A172 (cell line): ENCODE results near the gene SESTD1. TPM values are rescaled to one million over a fixed set of nuclear protein-coding genes. Genes with fewer than 3 reads are reported as not detected.

Experiments
- DNase-seq: peaks from one replicate; pipeline ENCODE4 v3.0.0-alpha.2; 2015; ENCODE audit warnings: low spot score
- total RNA-seq: library from RNA; depleted of rRNA; stranded (reverse); fragments of >200 nt; shearing (Covaris generic); gene quantifications from 2 replicates; pipeline ENCODE4 v1.2.3, GENCODE V29; 2014; rRNA removed

The SESTD1 gene, protein sequence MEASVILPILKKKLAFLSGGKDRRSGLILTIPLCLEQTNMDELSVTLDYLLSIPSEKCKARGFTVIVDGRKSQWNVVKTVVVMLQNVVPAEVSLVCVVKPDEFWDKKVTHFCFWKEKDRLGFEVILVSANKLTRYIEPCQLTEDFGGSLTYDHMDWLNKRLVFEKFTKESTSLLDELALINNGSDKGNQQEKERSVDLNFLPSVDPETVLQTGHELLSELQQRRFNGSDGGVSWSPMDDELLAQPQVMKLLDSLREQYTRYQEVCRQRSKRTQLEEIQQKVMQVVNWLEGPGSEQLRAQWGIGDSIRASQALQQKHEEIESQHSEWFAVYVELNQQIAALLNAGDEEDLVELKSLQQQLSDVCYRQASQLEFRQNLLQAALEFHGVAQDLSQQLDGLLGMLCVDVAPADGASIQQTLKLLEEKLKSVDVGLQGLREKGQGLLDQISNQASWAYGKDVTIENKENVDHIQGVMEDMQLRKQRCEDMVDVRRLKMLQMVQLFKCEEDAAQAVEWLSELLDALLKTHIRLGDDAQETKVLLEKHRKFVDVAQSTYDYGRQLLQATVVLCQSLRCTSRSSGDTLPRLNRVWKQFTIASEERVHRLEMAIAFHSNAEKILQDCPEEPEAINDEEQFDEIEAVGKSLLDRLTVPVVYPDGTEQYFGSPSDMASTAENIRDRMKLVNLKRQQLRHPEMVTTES
- 8.0 and 23.9 TPM in 2 replicates for total RNA-seq

DNA sequence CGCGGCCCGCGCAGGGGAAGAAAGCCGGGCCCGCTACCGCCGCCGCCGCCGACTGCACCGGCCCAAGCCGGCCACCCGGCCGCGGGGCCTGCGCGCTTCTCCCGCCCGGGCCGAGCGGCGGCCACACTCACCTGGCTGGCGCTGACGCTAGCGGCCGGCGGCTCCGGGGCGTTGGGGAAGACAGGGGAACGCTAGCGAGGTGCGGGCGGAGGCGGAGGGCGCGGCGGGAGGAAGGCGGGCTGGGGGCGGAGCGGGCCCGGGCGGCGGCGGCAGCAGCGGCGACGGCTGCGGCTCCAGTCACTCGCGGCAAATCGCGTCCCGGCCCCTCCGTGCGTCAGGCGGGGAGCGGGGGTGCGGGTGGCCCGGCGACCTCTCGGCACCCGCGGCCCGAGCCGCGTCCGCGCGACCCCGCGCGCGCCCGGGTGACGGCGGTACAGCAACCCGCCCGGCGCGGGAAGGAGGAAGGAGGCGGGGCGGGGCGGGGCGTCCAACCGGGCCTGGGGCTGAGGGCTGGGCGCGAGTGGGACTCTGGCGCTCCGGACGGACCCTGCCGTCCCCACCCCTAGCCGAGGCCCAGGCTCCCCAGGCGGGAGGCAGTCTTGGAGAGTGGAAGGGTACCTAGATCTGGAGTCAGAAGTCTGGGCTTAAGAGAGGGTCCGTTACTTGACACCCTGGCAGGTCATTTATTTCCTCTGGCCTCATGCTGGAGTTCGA, at the start of gene SESTD1:
Gene SESTD1, minus strand, starts transcription at position 465 of the 714 bp plus-strand sequence. CDS start 72,991 bp downstream, outside the sequence.
- DNase-seq: peak; percentile 31

DNA sequence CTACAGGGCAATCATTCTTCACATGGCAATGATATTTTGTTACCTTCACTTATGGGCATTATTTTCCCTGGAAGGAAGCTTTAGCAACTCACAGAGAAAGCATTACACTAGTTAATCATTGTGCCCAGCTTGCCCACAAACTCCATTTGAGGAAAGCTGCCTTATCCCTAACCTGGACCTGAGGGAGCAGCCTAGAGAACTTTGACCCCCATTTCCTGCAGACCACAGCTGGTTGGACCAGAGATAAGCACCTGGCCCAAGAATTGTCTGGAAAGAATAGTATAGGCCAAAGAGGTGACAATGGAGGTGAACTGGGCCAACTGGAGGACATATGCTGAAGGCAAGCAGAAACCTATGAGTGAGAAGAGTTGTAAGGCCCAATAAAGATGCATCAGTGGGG, 48.4 kb upstream of the SESTD1 start:
- no peak for DNase-seq

DNA sequence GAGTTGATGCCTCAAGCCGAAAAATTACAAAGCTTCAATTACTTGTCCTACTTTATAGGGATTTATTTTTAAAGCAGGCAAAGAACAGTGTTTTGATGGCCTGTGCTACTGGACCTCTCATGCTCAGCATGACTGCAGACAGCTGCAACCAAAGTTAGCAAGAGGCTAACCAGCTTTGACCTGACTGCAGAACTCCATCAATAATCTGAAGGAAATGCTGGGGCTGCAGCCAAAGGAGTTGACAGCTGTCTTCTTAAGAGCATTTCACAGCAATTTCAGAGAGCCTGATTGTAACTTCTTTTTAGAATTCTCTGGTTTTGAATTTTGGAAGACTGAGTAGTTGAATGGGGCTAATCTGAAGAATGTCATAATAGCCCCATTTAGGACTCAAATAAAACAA, 46.5 kb upstream of the SESTD1 start:
- no peak for DNase-seq

DNA sequence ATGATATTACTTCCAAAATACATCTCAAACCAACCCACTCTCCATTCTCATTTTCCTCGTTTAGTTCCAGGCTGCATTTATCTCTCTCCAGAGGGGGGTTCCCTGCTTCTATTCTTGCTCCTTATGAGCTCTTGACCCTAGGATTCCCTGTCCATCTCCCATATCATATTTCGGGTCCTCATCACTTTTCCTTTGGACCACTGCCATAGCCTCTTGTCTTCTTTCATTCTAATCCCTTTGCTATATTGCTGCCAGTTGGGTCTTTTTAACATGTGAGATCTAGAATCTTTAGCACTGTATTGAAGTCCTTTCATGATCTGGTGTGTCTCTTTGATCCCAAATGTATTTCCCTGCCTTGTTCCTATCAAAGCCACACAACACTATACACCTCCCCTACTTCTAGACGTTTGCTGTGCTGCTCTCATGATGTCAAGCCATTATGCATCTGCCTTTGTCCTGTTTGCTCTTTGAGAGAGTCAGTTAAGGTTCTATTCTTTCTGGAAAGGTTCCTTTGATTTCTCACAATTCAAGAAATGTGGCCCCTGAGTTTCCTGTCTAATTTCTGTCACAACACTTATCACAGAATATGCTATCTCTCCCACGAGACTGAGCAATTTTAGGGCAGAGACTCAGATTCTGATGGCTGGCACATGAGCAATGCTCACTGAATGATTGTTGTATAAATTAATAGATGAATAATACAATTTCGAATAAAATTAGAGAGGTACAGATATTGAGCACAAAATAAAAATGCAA, 43.2 kb upstream of the SESTD1 start:
- no peak for DNase-seq

DNA sequence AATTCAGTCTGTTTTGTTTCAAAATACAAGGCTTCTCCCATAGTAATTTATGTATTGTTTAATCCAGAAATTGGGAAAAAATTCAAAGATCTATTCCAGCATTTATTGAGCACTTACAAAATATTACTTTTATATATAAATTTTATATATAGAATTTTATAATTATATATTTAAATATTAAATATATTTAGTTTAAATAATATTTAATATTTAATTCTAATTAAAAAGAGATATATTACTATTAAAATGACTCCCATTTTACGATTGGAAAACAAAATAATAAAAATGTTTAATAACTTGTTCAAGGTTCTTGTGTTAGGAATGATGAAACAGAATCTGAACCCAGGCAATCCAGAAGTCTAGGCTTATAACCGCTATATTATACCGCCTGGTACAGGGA, 40.5 kb upstream of the SESTD1 start:
- DNase-seq: no peak

DNA sequence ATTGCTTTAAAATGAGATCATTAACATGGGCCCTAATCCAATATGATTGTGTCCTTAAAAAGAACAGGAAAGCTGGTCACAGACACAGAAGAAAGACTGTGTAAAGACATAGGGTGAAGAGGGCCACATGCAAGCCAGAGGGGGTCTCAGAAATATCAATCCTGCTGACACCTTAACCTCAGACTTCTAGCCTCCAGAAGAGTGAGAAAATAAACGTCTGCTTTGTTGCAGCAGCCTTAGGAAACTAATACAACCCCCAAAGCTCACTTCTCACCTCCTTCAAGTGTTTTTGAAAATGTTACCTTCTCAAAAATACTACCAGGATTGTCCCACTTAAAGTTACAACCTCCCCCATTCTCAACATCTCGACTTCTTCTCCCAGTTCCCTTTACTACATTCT, 39.8 kb upstream of the SESTD1 start:
- no peak for DNase-seq

DNA sequence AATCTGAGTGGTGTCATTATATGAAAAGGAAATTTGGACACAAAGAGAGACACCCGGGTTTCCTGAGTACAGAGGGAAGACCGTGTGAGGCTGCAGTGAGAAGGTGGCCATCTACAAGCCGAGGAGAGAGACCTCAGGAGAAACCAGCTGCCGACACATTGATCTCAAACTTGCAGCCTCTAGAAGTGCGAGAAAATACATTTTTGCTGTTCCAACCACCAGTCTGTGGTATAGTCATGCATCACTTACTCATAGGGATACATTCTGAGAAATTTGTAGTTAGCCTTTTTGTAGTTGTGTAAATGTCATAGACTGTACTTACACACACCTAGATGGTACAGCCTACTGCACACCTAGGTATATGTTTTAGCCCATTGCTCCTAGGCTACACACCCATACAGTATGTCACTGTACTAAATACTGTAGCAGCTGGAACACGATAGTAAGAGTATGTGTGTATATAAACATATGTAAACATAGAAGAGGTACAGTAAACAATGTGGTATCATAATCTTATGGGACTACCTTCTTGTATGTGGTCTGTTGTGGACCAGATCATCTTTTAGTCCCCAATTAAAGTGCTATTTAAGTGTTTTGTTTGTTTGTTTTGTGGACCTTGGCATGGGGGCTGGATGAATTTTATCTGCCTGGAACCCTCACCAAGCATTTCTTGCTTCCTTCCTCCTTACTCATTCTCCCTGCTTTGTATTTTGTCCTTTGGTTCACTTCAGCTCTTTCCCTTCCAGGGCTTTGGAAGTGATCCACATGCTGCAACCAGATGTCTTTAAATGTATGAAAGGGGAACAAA, 38.3 kb upstream of the SESTD1 start:
- DNase-seq: no peak

DNA sequence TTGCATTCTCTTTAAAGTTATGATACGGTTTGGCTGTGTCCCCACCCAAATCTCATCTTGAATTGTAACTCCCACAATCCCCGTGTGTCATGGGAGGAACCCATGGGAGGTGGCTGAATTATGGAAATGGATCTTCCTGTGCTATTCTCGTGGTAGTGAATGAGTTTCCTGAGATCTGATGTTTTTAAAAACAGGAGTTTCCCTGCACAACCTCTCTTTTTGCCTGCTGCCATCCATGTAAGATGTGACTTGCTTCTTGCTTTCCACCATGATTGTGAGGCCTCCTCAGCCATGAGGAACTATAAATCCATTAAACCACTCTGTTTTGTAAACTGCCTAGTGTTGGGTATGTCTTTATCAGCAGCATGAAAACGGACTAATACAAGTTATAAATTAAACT, 37.5 kb upstream of the SESTD1 start:
- DNase-seq: no peak

DNA sequence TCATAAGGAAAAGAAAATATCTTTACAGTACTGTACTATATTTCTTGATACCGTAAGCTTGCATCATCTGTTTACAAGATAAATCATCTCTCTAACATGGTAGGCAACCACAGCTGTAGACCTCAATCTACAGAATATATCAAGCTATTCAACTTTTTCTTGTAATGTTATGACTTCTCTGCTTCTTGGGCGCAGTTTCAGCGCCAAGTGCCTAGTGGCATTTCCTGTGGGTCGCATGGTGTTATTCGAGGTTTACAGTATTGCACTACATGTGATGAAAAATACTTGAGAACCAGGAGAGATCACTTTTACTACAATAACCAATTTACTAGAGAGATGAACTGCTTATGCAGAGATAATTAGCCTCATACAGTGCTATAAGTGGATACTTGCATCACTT, 34.0 kb upstream of the SESTD1 start:
- DNase-seq: no peak

DNA sequence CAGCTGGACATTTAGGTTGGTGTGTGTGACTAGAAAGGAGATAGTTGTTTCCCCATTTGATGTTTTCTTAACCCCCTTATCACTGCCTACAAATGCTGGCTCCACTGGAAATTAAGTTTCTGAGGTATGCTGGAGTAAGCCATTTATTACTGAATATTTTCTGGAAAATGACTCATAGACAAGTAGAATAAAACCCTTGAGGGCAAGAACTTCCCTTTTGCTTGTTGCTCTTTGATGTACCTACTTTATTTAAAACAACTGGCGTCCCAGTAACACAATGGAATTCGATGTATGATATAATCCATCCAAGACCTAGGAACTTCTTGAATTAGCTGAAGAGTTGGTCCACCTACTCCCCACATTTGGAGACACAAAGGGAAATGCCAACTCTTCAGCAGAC, 33.3 kb upstream of the SESTD1 start:
- no peak for DNase-seq

DNA sequence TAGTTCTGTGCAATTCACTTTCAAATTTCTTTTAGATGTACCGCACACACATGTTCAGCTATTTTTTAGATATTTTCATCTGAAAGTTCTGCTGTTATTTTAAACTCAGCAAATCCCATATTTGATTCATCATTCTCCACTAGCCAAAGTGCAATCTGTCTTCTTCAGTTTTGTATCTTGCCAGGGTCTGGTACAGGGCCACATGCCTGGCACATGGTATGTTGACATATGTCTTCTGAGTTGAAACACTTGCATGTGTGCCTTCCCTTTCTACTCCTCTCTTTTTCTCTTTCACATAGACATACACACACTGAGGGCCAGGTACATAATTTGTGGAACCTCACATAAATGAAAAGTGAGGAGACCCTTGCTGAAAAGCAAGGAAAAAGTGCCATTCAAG, 25.7 kb upstream of the SESTD1 start:
- no peak for DNase-seq

DNA sequence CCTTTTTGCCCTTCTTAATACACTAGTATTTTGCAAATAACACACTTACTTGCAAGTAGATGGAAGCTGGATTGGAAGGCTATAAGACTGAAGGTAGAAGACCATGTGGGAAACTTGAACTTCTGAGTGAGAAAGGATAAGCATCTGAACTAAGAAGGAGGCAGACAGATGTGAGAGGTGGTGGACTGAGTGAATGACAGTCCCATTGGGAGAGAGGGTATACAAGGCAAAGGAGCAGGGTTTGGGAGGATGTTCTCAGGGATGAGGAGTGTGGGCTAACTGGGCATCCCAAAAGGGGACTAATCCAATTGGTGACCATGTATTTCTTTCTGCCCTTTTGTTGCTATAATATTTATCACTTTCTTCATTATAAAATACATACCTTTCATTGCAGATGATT, 20.4 kb upstream of the SESTD1 start:
- DNase-seq: no peak

DNA sequence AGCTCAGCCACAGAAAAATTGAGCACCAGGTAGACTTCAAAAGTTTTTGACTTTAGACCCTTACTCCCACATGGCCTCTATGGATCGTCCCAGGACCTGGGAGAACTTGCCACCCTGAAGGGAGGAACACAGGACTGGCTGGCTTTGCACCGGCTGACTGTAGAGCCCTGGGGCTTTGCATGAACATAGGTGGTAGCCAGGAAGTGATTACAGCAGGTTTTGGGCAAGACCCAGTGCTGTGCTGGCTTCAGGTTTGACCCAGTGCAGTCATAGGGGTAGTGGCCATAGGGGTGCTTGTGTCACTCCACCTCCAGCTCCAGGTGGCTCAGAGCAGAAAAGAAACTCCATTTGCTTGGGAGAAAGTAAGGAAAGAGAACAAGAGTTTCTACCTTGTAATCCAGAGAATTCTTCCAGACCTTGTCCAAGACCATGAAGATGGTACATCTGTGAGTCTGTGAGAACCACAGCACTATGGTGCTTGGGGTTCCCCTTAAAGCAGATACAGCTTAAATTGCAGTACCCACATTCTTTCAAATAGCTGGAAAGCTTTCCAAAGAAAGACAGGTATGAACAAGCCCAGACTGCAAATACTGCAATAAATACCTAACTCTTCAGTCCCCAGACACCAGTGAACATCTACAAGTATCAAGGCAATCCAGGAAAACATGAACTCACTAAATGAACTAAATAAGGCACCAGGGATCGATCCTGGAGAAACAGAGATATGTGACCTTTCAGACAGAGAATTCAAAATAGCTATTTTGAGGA, 13.0 kb upstream of the SESTD1 start:
- DNase-seq: no peak

DNA sequence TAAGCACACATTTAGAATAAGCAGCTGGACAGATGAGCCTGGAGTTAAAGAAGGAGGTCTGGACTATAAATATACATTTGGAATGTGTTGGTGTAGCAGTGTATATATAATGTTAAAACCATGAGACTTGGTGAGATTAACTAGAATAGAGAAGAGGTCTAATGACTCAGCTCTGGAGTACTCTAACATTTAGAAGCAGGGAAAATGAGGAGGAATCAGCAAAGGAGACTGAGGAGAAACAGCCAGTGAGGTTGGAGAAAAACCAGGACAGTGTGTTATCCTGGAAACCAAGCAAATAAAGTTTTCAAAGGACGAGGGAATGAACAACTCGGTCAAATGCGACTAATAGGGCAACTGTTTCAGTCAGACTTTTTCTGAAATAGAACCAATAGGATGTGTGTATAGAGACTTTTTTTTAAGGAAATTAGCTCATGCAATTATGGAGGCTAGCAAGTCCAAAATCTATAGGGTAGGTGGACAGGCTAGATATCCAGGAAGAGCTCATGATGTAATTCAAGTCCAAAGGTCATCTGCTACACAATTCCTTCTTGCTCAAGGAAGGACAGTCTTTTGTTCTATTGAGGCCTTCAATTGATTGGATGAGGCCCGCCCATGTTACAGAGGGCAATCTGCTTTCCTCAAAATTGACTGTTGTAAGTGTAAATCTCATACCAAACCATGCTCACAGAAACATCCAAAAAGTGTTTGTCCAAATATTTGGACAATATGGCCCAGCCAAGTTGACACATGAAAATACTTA, 10.8 kb upstream of the SESTD1 start:
- no peak for DNase-seq

DNA sequence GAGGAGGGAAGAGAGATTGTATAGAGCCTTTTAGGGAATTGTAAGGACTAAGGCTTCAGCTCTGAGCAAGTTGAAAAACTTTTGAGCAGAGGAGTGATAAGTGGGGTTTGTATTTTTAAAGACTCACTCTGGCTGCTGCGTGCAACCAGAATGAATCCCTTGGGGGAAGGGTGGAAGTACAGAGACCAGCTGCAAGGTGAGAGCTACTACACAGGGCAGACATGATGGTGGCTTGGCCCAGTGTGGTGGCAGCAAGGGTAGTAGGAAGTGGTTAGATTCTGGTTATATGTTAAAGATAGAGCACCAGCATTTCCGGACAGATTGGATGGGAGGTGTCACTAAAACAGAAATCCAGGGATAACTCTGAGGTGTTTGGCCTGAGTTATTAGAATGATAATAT, 10.1 kb upstream of the SESTD1 start:
- no peak for DNase-seq

DNA sequence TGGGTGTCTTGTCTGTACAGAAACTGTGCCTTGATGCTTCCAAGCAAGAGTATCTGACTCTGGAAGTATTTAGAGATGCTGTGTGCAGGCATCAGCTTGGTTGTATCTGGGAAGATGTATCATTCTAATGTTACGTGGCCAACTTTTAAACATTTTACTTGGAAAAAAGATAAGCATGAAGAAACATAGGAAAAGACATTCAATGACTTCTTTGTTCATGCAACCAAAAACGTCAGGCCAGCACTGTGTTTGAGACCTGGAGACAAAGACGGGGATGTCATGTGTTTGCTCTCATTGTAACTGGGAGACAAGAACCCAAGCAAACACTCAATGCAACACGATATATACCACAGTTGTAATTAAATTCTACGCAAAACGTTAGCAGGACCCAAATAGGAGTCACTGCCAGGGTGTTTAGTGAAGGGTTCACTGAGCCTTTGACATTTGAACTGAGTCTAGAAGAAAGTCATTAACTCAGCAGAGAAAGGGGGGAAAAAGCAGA, 8.9 kb upstream of the SESTD1 start:
- no peak for DNase-seq

DNA sequence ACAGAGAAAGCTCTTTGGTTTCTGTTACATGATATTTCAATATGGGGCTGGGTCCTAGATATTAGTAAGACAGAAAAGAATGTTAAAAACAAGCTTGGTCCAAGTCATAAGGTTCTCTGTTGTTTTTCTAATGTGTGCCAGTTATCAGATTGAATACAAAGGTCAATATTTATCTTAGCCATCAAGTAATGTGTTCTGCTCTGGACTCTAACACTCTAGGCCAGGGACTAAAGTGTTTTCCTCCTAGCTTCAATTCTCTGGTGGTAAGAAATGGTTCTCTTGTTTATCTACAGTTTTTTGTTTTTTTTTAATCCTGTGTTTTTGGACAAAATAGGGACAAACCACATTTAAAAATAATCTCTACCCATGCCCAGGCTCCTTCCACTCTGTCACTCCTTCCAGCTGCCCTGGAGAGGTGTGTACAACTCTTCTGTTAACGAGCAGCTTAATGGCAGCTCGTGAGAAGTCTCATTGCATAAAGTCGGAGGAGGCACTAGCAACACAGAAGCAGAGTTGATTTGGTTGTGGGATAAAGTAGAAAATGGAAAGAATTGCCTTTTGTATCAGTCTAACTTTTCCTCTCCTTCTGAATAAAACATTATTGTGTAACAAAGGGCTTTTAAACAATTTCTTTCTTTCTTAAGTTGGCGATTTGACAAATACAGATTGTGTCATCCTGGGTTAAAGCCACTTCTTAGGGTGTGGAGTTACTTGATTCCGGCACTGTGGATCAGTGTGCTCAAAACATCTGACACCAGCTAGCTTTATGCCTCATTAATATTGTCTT, 8.0 kb upstream of the SESTD1 start:
- DNase-seq: peak; percentile 32

DNA sequence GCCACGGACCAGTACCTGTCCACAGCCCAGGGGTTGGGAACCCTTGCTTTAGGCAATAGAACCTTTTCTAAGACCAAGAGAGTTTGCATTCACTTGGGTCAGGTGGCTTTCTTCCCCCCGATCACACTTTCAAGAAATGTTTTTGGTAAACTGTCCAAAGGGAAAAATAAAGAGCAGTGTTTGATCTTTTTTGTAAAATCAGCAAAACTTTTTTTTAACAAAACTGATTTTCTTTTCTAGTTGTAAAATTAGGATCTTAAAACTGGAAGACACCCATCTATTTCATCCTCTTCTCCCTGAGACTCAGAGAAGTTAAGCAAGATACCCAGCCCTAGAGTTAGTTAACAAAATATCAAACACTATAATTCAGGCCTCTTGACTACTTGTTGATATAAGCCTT, 6.1 kb upstream of the SESTD1 start:
- no peak for DNase-seq
